Natural killer cell (primary cell): ENCODE results near the gene FRYL. TPM values are rescaled to one million over a fixed set of nuclear protein-coding genes. Genes with fewer than 3 reads are reported as not detected.

Experiments
- ATAC-seq, 3 donors: fragments of 150-1000 bp in 2 of 3; fragments of 200-7000 bp in 1 of 3; cut with Tn5 transposase; 1 replicate in 1 of 3; 2 replicates in 2 of 3; pipeline ENCODE4 v1.10.0; 2021; ENCODE audit warnings: mild to moderate bottlenecking in 2 of 3, moderate library complexity in 2 of 3
- DNase-seq, 2 donors: peaks; one replicate each; pipeline versions ENCODE4 v3.0.0 to v3.0.0-alpha.2; 2013 to 2021; ENCODE audit warnings: mixed read lengths in 1 of 2
- H3K27ac ChIP-seq: one replicate; pipeline ENCODE4 v1.5.1; 2013; ENCODE audit warnings: mild to moderate bottlenecking, low read length
- H3K27me3 ChIP-seq: one replicate; pipeline ENCODE4 v1.6.1; 2013; ENCODE audit warnings: low read length; ENCODE audit not compliant: control insufficient read depth, insufficient read depth
- H3K36me3 ChIP-seq: one replicate; pipeline ENCODE4 v1.6.1; 2013; ENCODE audit warnings: low read length; ENCODE audit not compliant: control insufficient read depth, insufficient read depth
- H3K4me1 ChIP-seq: one replicate; pipeline ENCODE4 v1.6.1; 2013; ENCODE audit warnings: low read length; ENCODE audit not compliant: control insufficient read depth, insufficient read depth
- H3K4me3 ChIP-seq: one replicate; pipeline ENCODE4 v1.5.1; 2013; ENCODE audit warnings: low read length
- H3K9me3 ChIP-seq: one replicate; pipeline ENCODE4 v1.6.1; 2013; ENCODE audit warnings: low read length; ENCODE audit not compliant: control insufficient read depth, insufficient read depth
- H3K27ac Mint-ChIP-seq, 2 donors: one replicate each; pipeline ENCODE4 v1.8.0; 2022; ENCODE audit warnings: mild to moderate bottlenecking in 2 of 2, mixed read lengths in 2 of 2, moderate library complexity in 1 of 2
- H3K27me3 Mint-ChIP-seq, 2 donors: one replicate each; pipeline ENCODE4 v1.8.0; 2022; ENCODE audit warnings: low read depth in 2 of 2, mixed read lengths in 2 of 2
- H3K36me3 Mint-ChIP-seq: one replicate; pipeline ENCODE4 v1.8.0; 2022; ENCODE audit warnings: mixed read lengths
- H3K4me1 Mint-ChIP-seq, 2 donors: one replicate each; pipeline ENCODE4 v1.8.0; 2022; ENCODE audit warnings: mixed read lengths in 2 of 2
- H3K4me3 Mint-ChIP-seq: one replicate; pipeline ENCODE4 v1.8.0; 2022; ENCODE audit warnings: mild to moderate bottlenecking, moderate library complexity, mixed read lengths
- H3K9me3 Mint-ChIP-seq, 2 donors: one replicate each; pipeline ENCODE4 v1.8.0; 2022; ENCODE audit warnings: mixed read lengths in 2 of 2
- CTCF ChIP-seq: fragments of 200-600 bp; IDR thresholded peaks from one replicate; pipeline ENCODE4 v1.8.0; 2022; ENCODE audit warnings: antibody characterized with exemption
- WGBS: methylation state at CpG from one replicate; pipeline ENCODE4 v1.1.7; 2013; ENCODE audit warnings: missing lambda C conversion rate; ENCODE audit not compliant: insufficient coverage; 5-methylcytosine and 5-hydroxymethylcytosine counted together
- intact Hi-C: fragments of 100-400 bp; cut with micrococcal nuclease; formaldehyde crosslinking; loops from one replicate; pipeline ENCODE4 v1.14.2; 2022
- total RNA-seq, 4 donors: library from RNA; stranded (reverse); fragments of 120-200 nt in 1 of 4; gene quantifications; one replicate each; pipeline versions ENCODE4 v1.2.3 to v1.2.4, GENCODE V29; 2013 to 2022

Gene FRYL
- total RNA-seq, 3 donors from 2014 or later (not counting 1 experiment from before 2014, with no cell fraction given), result 143 to 181 (median 146) TPM

GRCh38 chr4:48604527-48604926 is 175.6 kb downstream of the FRYL start:
- WGBS, result 100% methylated on average over 3 of the region's 4 CpGs
- no peaks in the 10 kb centered on the region for H3K9me3 Mint-ChIP-seq
- DNase-seq, result no peak
- H3K27ac ChIP-seq, result no peak overlapping the region
- no peak overlapping the region for H3K4me3 ChIP-seq
- H3K36me3 Mint-ChIP-seq, result no peaks in the 10 kb centered on the region
- no peak for ATAC-seq
- H3K27ac Mint-ChIP-seq, result no peak overlapping the region
- H3K9me3 ChIP-seq, result no peaks in the 10 kb centered on the region
- H3K4me1 ChIP-seq, result no peaks in the 10 kb centered on the region
- intact Hi-C loops, result no loop called here
- no peak for TF ChIP-seq CTCF
- H3K36me3 ChIP-seq, result peaks cover 22% of the 10 kb centered on the region
- H3K4me3 Mint-ChIP-seq, result no peak overlapping the region
- peaks cover 0 to 7% of the 10 kb centered on the region in 2 donors for H3K4me1 Mint-ChIP-seq
- no peaks in the 10 kb centered on the region for H3K27me3 ChIP-seq
- H3K27me3 Mint-ChIP-seq, result no peaks in the 10 kb centered on the region

DNA sequence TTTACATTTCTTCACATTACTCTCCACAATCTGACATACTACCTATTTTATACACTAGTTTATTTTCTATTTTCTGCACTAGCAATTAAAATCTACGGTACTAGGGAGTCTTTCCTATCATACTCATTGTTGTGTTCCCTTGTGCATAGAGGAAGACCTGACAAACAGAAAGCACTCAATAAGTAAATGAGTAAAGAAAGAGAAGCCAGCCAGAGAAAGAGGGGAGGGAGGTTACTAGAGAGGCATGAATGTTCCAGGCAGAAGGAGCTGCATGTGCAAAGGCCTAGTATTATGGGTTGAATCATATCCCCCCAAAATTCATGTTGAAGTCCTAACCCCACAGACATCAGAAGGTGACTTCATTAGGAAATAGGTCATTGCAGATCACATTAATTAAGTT is 176.0 kb downstream of the FRYL start:
- Mint-ChIP-seq H3K9me3 (no peaks in the 10 kb centered on the region), H3K27me3 (no peaks in the 10 kb centered on the region), H3K27ac (no peak overlapping the region), H3K4me3 (no peak overlapping the region), H3K4me1 (peaks cover 0 to 7% of the 10 kb centered on the region in 2 donors), H3K36me3 (no peaks in the 10 kb centered on the region)
- Histone ChIP-seq H3K4me3 (no peak overlapping the region), H3K9me3 (no peaks in the 10 kb centered on the region), H3K4me1 (no peaks in the 10 kb centered on the region), H3K27ac (no peak overlapping the region), H3K36me3 (peaks cover 23% of the 10 kb centered on the region), H3K27me3 (no peaks in the 10 kb centered on the region)
- TF ChIP-seq CTCF, result no peak
- ATAC-seq (no peak), DNase-seq (no peak)
- intact Hi-C loops, result no loop called here
- no CpG with 5 or more reads among the region's 1 CpG for WGBS

- no peaks in the 10 kb centered on the region for H3K27me3 ChIP-seq
- no peaks in the 10 kb centered on the region for H3K36me3 Mint-ChIP-seq
- TF ChIP-seq CTCF, result no peak
- H3K4me3 ChIP-seq, result no peak overlapping the region
- H3K9me3 ChIP-seq, result no peaks in the 10 kb centered on the region
- H3K27ac Mint-ChIP-seq, result peak overlapping the region in 1 of 2 donors; percentile 23
- no peak for DNase-seq
- no peaks in the 10 kb centered on the region for H3K4me1 ChIP-seq
- peaks cover 0 to 7% of the 10 kb centered on the region in 2 donors for H3K4me1 Mint-ChIP-seq
- H3K27ac ChIP-seq, result no peak overlapping the region
- intact Hi-C loops, result no loop called here
- WGBS, result 96% methylated on average over 3 of the region's 3 CpGs
- no peaks in the 10 kb centered on the region for H3K9me3 Mint-ChIP-seq
- H3K36me3 ChIP-seq, result peaks cover 22% of the 10 kb centered on the region
- no peak for ATAC-seq
- no peak overlapping the region for H3K4me3 Mint-ChIP-seq
- no peaks in the 10 kb centered on the region for H3K27me3 Mint-ChIP-seq
These were observed 176.6 kb downstream of the FRYL start for GRCh38 chr4:48603366-48604003.

- Mint-ChIP-seq H3K4me3 (no peak overlapping the region), H3K27ac (peak overlapping the region in 1 of 2 donors; percentile 38), H3K9me3 (no peaks in the 10 kb centered on the region), H3K36me3 (no peaks in the 10 kb centered on the region), H3K27me3 (no peaks in the 10 kb centered on the region), H3K4me1 (peaks cover 0 to 7% of the 10 kb centered on the region in 2 donors)
- Histone ChIP-seq H3K4me3 (no peak overlapping the region), H3K27me3 (no peaks in the 10 kb centered on the region), H3K36me3 (peaks cover 22% of the 10 kb centered on the region), H3K9me3 (no peaks in the 10 kb centered on the region), H3K4me1 (no peaks in the 10 kb centered on the region), H3K27ac (no peak overlapping the region)
- no peak for TF ChIP-seq CTCF
- 100% methylated on average over 4 of the region's 4 CpGs for WGBS
- ATAC-seq, result no peak
- no peak for DNase-seq
- intact Hi-C loops, result no loop called here
These were observed 177.3 kb downstream of the FRYL start for GRCh38 chr4:48602763-48603162.
